HG03457 (cell line): ENCODE measurements around the gene GABBR2.

Experiments used
- ATAC-seq: cut with Tn5 transposase; IDR thresholded peaks from one replicate; pipeline ENCODE4 v1.9.1; 2021; ENCODE audit warnings: moderate number of reproducible peaks; ENCODE audit not compliant: unreplicated experiment

Gene GABBR2

GRCh38 chr9:98416294-98417248 lies 292.2 kb downstream of the GABBR2 start:
- ATAC-seq = no peak

GRCh38 chr9:98415782-98416181 lies 293.0 kb downstream of the GABBR2 start:
- ATAC-seq = no peak

- ATAC-seq = no peak
Observed at GRCh38 chr9:98413084-98413483, 295.7 kb downstream of the GABBR2 start.

GRCh38 chr9:98412101-98412842 lies 296.5 kb downstream of the GABBR2 start:
- no peak for ATAC-seq

- no peak for ATAC-seq
Observed at GRCh38 chr9:98410185-98410697, 298.5 kb downstream of the GABBR2 start.

GRCh38 chr9:98409719-98410118 lies 299.0 kb downstream of the GABBR2 start:
- ATAC-seq = no peak

GRCh38 chr9:98406469-98406868 lies 302.3 kb downstream of the GABBR2 start:
- no peak for ATAC-seq

GRCh38 chr9:98404237-98404636 lies 304.5 kb downstream of the GABBR2 start:
- no peak for ATAC-seq

- ATAC-seq = no peak
Observed at GRCh38 chr9:98403715-98404114, 305.0 kb downstream of the GABBR2 start.

- no peak for ATAC-seq
Observed at GRCh38 chr9:98402019-98402840, 306.5 kb downstream of the GABBR2 start.

- no peak for ATAC-seq
Observed at GRCh38 chr9:98401140-98402018, 307.4 kb downstream of the GABBR2 start.

- no peak for ATAC-seq
Observed at GRCh38 chr9:98399950-98400683, 308.6 kb downstream of the GABBR2 start.

GRCh38 chr9:98396656-98397055 lies 312.1 kb downstream of the GABBR2 start:
- ATAC-seq = no peak

GRCh38 chr9:98396236-98396635 lies 312.5 kb downstream of the GABBR2 start:
- no peak for ATAC-seq

- no peak for ATAC-seq
Observed at GRCh38 chr9:98391867-98392266, 316.9 kb downstream of the GABBR2 start.

GRCh38 chr9:98391406-98391805 lies 317.3 kb downstream of the GABBR2 start:
- no peak for ATAC-seq

- ATAC-seq = no peak
Observed at GRCh38 chr9:98385751-98386150, 323.0 kb downstream of the GABBR2 start.

- no peak for ATAC-seq
Observed at GRCh38 chr9:98383758-98384157, 325.0 kb downstream of the GABBR2 start.
